HTERT RPE-1 (cell line): ENCODE measurements around the gene HAUS7.

Experiments used
- in situ Hi-C: fragments of 300-500 bp; cut with MboI; formaldehyde crosslinking; loops from 4 replicates; pipeline ENCODE4 v1.14.3; 2020; ENCODE audit warnings: low sequenced_read_pairs

Gene HAUS7

DNA sequence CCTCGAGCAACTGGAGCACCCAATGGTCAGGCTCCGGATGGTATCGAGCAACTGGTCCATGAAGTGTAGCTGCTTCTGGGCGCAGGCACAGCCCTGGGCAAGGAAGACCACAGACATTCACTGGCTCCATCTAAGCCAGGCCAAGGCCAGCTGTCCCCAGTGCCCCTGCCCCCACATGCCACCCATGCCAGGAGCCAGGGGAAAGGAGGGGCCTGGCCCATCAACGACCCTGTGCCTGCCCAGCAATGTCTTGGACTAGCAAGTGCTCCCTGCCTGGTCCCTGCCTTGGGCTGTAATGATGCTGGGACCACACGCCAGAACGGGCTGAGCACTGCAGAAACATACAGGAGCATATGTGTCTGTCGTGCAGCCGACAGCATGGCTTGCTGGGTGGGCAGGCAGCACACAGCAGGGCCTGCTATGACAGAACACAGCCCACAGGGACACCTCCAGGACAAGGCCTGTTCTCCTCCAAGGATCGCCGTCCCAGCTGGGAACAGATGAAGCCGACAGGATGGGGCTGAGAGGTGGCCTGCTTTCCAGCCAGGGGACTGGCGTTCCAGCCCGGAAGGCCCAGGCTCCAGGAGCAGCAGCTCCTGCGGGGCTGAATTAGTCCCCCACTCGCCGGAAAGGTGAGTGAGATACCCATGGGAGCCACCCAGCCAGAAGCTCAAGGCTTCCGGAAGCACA, 13.1 kb downstream of the HAUS7 start:
- in situ Hi-C loops, result no loop called here

DNA sequence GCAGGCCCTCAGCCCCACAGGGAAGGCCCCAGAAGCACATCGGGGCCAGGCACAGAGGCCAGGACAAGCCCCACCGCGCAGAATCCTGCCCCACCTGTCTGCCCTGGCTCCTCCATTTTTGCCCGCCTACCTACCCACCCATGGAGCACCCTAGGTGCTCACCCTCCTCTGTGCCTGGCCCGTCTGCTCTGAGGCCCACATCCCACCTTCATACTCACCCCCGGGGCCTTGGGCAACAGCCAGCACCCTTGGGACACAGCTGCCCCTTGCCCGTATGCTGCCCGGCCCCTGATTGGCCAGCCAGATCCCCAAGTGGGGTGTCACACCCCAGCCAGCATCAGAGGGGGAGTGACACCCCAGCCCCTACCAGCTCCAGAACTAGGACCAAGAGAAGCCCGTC, 13.7 kb downstream of the HAUS7 start:
- in situ Hi-C loops, result no loop called here

DNA sequence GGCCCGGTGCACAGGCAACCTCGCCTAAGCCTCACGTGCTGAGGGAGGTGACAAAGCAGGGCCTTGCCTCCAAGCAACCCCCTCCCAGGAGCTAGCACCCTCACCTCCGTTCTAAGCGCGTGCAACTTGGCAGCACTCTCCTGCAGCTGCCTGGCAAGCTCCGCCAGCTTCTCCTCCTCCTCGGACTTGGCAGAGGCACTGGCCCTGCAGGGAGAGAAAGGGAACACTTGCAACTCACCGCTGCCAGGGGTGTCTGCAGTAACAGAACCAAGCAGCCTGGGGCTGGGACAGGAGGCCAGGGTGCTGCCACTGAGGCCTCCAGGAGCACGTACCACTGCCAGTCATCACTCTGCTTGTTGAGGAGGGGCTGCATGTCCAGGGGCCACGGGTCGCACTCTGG, 14.2 kb downstream of the HAUS7 start:
- in situ Hi-C loops, result no loop called here

DNA sequence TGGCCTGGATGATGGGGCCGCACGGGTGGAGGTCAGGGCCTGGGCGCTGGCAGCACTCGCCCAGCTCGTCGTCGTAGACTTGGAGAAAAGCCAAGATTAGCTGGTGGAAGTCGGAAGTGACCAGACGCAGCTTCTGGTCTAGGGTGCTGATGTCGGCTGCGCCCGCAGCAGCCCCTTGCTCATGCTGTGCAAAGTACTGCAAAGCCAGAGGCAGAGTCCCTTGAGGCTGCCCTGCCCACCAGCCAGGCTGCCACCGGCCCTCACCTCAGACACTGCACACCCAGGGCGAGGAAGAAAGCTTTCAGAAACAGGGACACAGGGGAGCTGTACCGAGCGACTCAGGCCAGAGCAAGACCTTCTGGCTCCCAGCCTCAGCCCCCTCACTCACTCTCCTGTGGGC, 14.8 kb downstream of the HAUS7 start:
- in situ Hi-C loops, result no loop called here

DNA sequence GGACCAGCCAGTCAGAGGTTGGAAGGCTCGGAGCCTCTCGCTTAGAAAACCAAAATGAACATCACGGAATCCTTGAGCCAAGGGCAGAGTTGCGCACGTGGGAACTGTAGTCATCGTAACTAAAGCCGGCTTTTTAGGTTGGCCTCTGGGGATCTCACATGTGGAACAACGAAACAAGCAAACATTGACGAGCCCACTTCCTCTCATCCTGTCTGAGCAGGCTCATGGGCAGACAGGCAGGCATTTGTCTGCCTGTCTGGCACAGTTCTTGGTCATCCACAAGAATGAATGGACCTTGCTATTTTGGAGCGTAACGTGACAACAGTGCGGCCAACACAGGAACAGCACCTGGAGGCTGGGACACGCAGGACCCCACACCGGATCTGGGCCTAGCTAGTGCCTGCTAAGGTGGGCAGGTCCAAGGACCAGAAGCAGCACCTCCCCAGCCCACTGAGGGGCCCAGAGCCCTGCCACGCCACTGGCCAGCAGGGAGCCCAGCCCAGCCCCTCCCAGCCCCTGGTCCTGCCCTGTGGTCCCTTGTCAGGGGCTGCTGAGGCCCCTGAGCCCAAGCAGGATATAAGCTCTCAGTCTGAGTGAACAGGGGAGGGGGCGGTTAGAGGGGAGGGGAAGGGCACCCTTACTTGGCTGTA, 15.3 kb downstream of the HAUS7 start:
- in situ Hi-C loops, result no loop called here

DNA sequence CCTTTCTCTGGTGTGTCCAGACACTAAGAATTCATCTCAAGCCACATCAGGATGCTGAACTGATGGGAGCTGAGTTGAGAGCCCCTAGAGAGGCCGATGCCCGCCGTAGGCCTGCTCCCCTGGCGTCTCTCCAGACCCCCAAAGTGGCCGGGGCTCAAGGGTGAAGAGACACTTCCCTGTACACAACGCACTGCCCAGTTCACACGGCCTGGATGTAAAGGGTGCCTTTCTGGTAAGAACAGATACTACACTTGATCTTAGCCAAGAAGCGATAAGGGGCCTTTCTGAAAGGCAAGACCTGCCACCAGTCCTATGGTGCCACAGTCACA, 19.5 kb downstream of the HAUS7 start:
- in situ Hi-C loops, result no loop called here

DNA sequence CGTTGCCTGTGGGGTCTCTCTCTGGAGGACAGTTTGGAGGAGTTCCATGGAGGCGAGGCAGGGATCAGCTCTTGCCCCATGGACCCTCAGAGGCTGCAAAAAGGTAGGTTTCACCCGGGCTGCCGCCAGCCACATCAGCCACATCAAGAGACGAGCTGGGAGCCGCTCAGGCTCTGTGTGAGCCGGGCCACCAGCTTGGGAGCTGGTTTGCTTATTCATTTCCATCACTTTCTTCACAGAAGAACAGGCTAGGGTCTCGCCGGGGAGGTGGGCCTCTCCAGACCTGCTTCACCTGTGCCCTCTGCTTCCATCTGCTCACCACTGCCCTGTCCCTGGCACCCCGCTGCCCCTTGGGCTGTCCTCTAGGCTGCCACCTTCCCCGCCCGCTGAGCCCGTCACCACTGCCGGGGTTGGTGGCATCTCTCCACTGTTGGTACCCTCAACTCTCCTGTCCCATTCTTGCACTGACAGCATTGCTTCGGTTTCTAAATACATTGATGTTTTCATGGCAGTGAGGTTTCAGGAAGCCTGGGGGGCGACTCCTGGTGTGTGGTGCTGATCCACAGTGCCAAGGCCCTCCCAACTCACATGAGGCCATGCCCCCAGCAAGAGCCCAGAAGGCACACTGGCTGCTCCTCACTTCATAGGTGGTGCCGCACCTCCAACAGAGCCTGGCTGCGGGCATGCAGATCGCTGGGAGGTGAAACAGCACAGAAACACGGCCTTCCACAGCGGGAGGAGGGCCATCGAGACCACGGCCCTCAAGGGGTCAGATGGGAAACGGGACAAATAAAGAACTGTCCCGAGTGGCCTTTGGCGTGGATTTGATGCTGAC, 20.0 kb downstream of the HAUS7 start:
- in situ Hi-C loops, result no loop called here

DNA sequence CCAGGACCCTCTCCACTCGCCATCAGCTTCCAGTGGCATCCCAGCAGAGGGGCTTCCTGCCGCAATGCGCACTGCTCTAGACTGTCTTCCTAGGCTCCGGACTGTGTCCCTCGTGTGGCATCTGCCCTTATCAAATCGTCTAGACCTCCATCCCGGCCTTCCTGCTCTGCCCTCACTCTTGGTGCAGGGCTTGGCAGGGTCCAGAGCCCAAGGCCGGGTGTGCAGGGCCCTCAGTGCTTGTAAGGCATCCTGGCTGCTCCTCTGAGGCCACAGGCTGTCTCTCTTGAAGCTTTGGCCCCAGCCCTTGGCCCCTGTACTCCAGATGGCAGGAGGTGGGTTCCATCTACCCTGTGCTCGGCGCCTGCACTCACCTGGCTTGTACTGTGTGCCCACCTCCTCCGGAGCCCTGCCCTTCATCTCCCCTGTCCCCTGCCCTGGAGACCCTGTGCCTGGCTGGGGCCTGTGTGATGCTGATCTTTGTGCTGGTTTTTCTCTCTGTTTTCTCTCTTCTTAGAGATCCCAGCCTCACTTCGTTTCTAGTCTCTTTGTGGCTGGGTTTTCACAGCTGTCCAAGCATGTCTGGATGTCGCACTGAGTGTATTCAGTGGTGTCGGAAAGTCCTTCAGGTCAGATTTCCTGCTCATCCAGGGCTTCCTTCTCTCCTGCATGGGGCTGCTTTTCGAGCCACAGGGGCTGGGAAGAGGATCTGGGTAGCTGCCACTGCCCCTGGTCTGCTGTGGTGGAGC, 20.8 kb downstream of the HAUS7 start:
- in situ Hi-C loops, result no loop called here

DNA sequence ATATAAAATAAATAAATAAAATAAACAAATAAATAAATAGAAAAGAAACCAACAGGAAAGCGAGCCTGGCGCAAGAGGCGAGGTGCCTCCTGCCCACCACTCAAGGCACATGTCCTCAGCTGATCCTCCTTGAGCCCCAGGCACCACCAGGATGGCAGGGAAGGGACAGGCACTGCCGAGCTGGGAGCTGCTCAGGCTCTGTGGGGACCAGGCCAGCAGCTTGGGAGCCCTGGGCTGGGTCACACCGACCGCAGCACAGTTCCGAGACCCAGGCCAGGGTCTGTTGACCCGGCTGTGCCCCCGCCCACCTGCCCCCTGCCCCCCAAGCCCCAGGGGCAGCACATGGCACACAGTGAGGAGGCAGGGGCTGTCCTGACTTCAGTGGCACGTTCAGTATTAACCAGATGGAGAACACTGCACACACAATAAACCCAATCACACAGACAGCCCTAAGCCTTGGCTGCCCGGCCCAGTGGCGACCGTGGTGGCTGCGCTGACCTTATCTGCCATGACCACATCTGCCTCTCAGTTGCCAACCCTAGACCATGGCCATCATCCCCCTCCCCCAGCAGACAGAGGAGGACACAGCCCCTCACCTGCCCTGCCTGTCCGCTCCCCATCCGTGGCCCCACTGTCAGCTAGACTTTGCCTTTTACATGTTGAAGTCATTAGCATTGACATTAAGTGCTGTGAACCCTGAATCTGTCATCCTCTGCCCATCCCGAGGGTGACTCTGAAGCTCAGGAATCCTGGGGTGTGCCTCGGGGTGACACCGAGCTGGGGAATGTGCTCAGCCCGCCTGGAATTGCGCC, 21.6 kb downstream of the HAUS7 start:
- in situ Hi-C loops, result no loop called here

DNA sequence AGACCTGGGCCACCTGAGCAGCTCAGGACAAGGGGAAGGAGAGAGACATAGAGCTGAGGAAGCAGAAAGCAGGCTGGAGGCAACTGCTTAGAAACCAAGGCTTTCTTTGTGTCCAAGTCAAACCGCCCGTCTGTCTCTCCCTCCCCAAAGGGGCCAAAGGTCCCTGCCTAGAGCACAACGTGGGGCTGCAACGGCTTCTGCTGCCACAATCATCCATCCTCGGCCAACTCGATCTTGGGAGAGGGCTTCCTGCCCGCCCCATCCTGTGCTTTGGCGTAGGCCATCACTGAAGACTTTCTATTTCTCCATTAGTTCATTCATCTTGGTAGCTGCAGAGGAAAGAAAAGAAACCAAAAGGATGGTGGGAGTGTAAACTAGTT, 22.8 kb downstream of the HAUS7 start:
- in situ Hi-C loops, result no loop called here

DNA sequence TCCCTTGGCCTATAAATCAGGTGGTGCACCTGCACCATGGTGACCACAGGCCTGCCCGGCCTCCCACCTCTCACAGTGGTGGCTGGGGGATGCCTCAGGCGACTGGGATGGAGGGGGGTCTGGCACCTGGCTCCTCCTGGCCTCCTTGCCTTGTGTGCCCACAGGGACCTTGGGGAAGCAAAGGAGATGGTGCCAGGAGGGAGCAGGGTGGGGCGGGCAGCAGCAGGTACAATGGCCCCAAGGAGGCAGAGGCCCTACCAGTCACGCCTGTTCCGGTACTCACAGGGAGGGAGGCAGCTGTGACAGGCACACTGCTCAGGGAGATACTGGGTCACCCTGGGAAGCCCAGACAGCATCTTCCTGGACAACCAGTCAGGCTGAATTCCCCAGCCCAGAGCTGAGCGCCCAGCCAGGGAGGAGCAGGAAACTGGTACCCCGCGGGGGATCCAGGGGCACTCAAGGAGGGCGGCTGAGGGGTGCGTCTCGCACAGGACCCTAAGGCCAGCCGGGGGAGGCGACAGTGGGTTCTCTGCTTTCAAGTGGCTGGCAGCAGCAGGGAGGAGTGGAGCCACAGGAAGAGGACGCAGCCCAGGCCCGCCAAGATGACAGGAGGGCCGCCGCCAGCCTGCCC, 23.3 kb downstream of the HAUS7 start:
- in situ Hi-C loops, result no loop called here

DNA sequence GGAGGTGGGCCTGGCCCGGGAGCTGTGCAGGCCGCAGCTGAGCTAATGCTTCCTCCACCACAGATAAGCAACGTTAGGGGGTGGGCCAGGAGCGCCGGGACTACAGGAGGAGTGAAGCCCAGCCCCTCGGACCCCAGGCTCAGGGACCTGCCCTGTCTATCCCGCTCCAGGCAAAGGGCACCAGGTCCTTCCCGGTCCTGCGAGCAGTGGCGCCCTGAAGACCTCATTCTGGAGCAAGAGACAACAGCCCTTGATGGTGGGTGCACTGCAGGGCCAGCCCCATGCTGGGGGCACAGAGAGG, 23.8 kb downstream of the HAUS7 start:
- in situ Hi-C loops, result no loop called here

DNA sequence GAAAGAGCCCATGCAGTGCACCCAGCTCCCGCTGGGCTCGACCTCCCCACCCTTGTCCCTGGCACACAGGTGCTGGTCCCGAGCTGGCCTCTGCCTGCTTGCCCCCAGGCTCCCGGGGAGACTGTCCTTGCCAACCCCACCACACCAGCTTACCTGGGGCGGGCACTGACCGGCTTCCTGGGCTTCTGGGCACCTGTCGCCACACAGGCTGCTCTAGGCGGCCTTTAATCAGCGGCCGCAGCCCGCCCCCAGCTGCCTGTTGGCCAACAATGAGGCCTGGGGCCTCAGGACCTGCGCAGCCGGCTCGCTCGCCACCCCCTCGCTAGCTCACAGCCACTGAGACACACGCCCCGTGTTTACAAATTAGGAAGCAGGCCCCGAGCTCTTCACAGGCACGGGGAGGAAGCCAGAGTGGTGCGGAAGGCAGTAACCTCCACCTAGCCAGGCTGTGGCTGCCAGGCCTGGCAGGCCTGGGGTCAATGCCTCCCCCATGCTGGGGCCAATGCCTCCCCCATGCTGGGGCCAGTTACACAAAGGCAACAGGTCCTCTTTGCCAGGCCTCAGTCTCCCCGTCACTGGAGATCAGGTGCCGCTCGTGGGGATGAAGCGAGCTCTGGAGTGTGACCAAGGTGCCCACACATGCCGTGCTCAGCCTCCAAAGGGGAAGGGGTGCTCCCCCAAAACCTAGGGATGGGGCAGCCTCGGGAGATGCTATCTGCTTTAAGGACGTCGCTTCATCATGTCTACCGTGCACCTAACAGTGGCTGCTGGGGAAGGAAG, 24.3 kb downstream of the HAUS7 start, which contains the start of gene TREX2:
TSS of gene TREX2 (minus strand) at position 201 of the 780 bp plus-strand sequence. CDS start 626 bp downstream, outside the sequence.
- in situ Hi-C loops, result no loop called here

DNA sequence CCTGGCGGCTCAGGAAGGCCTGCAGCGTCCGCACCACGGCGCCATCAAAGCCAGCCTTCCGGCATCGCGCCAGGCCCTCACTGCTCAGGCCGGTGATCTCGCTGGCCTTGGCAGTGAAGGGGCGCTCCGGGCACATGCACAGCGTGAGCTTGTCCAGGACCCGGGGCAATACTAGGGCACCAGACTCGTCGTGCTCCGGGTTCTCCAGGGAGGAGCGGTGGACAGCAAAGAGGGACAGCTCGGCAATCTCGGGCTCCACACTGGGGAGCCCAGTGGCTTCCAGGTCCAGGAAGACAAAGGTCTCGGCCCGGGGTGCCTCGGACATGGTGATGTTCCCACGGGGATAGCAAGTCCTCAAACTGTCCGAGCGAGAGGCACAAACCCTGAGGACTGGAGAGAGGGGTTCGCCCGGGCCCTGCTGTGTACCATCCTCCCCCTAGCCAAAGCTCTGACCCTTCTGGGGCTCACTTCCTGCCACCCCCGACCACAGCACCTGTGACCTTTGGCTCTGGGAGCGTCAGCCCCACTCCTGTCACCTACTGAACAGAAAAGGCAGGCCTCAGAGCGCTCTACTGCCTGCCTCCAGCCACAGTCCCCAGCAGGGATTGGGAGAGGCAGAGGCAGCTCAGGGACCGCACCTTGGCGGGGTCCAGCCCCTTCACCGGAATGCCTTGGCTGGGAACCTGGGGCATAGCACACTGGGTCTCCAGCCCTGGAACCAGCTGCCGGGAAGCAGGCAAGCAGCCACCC, 25.1 kb downstream of the HAUS7 start:
- in situ Hi-C loops, result no loop called here

DNA sequence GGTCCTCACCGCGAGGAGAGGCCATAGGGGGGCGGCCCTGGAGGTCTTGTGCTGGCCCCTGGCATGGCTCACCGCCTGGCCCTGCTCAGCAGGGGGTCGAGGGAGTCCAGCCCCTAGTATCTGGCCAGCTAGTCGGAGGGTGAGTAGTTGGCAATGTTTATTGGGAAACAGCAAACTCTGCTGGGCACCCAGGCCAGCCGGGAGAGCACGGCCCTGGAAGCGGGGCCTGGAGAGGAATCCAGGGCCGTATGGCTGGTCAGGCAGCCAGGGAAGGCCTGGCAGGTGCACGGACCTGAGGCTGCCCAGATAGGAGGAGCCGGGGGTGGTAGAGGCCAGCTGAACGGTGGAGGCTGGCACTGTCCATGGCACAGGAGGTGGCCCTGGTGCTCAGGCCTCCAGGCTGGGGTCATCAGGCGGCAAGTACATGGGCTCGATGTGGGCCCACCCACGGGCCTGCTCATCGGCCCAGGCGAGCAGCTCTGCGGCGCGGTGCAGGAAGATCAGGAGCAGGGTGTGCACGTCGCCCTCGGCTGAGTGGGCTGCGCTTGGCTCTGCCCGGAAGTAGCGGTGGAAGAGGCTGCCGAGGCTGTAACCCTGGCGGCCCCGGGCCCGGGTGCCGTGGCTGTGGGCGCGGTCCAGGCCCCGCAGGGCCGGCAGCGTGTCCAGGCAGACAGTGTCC, 25.9 kb downstream of the HAUS7 start:
- in situ Hi-C loops, result no loop called here

DNA sequence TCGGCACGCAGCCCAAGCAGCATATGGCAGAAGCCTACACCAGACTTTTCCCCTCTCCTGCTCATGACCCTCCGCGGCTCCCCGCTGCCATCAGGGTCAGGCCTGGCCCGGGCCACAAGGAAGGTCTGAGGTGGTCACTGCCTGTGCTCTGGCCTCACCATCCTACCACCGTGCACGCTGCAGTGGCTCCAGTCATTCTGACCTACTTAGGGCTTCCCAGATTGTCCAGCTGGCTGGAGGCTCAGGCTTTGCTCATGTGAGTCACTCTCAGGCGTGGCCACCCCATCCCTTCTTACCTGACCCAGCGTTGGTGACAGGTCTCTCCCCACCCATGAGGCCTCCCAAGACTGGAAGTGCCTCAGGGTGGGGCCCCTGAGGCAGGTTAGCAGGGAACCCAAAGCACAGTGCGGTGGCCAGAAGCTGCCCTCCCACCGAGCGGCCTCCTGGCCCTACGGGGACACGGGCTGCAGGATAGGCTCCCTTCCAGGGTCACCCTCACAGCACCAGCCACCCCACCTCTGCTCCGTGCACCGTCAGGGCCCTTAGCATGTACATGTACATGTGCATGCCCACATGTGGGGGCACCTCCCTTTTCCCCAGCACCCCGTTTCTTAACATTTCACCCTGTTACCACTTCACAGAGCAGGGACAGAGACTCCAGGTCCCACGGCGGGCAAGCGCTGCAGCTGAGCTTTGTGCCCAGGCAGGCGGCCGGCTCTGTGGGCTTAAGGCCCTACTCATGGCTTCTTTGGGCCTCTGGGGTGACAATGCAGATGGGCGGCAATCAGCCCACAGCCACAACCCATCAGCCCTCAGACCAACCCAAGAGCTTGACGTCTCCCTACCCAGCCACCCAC, 26.7 kb downstream of the HAUS7 start:
- in situ Hi-C loops, result no loop called here

DNA sequence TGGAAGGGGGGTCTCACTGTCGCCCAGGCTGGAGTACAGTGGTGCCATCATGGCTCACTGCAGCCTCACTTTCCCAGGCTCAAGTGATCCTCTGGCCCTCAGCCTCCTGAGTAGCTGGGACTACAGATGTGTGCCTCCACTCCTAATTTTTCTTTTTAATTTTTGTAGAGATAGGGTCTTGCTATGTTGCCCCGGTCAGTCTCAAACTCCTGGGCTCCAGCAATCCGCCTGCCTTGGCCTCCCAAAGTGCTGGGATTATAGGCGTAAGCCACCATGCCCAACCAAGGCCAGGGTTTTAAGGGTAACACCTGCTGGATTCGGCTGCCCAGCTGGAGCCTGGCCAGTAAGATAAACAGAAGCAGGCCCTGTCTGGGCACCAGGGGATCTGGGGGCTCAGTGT, 27.9 kb downstream of the HAUS7 start:
- in situ Hi-C loops, result no loop called here
